Smooth muscle cell (in vitro differentiated cells): ENCODE measurements around the gene IL1RAPL2. TPM values are rescaled to one million over a fixed set of nuclear protein-coding genes. Genes with fewer than 3 reads are reported as not detected.

Experiments
- DNase-seq: peaks from one replicate; lab custom pipeline; 2025; ENCODE audit not compliant: unreplicated experiment; lab: John Stamatoyannopoulos, UW
- H2AFZ ChIP-seq: fragments of 200-600 bp; sonication (generic); 2 replicates; pipeline ENCODE4 v1.6.0; 2016; ENCODE audit warnings: antibody characterized with exemption, low read depth, mild to moderate bottlenecking
- H3F3A ChIP-seq: fragments of 200-600 bp; sonication (generic); 2 replicates; pipeline ENCODE4 v1.6.0; 2017; ENCODE audit warnings: antibody characterized with exemption, low read depth
- H3K27ac ChIP-seq: fragments of 200-600 bp; sonication (generic); 2 replicates; pipeline ENCODE4 v1.5.1; 2016; ENCODE audit warnings: low read depth, mild to moderate bottlenecking
- H3K27me3 ChIP-seq: fragments of 200-600 bp; sonication (generic); 2 replicates; pipeline ENCODE4 v1.6.1; 2016; ENCODE audit warnings: low read depth, mild to moderate bottlenecking
- H3K36me3 ChIP-seq: fragments of 200-600 bp; sonication (generic); 2 replicates; pipeline ENCODE4 v1.5.1; 2016; ENCODE audit warnings: low read depth
- H3K4me1 ChIP-seq: fragments of 200-600 bp; sonication (generic); 2 replicates; pipeline ENCODE4 v1.5.1; 2016; ENCODE audit warnings: low read depth
- H3K4me2 ChIP-seq: fragments of 200-600 bp; sonication (generic); 2 replicates; pipeline ENCODE4 v1.6.0; 2016; ENCODE audit warnings: mild to moderate bottlenecking
- H3K4me3 ChIP-seq: fragments of 200-600 bp; sonication (generic); 2 replicates; pipeline ENCODE4 v1.5.1; 2016; ENCODE audit warnings: mild to moderate bottlenecking
- H3K79me2 ChIP-seq: fragments of 200-600 bp; sonication (generic); 2 replicates; pipeline ENCODE4 v1.6.0; 2016; ENCODE audit warnings: low read depth, mild to moderate bottlenecking
- H3K9ac ChIP-seq: fragments of 200-600 bp; sonication (generic); 2 replicates; pipeline ENCODE4 v1.6.0; 2016; ENCODE audit warnings: low read depth
- H3K9me3 ChIP-seq: fragments of 200-600 bp; sonication (generic); replicated peaks from 2 replicates; pipeline ENCODE4 v1.5.1; 2016; ENCODE audit warnings: low read depth
- H4K20me1 ChIP-seq: fragments of 200-600 bp; sonication (generic); 2 replicates; pipeline ENCODE4 v1.6.0; 2016; ENCODE audit warnings: low read depth
- CTCF ChIP-seq: fragments of 200-600 bp; sonication (generic); IDR thresholded peaks from 2 replicates; pipeline ENCODE4 v1.5.1; 2017; ENCODE audit warnings: borderline replicate concordance, mild to moderate bottlenecking, antibody characterized with exemption; ENCODE audit not compliant: insufficient read depth, poor library complexity, severe bottlenecking
- WGBS: methylation state at CpG from one replicate; pipeline ENCODE4 v1.1.7; 2016; ENCODE audit warnings: low lambda C conversion rate; 5-methylcytosine and 5-hydroxymethylcytosine counted together
- polyA plus RNA-seq: library from polyadenylated mRNA; unstranded; fragments of >200 nt; fragmentation: Nextera tagmentation; extraction: Ambion mirVana; gene quantifications from 2 replicates; pipeline ENCODE4 v1.2.1, GENCODE V29; 2016
- total RNA-seq: library from RNA; depleted of rRNA; stranded (reverse); fragments of >200 nt; gene quantifications from 2 replicates; pipeline ENCODE4 v1.2.3, GENCODE V29; 2014

The IL1RAPL2 gene
- total and polyA plus RNA-seq, 2 experiments from 2014 or later = not detected

GRCh38 chrX:104712515-104712914, 146.5 kb downstream of the IL1RAPL2 start:
- DNase-seq = no peak
- 50% methylated on average over 1 of the region's 1 CpG for WGBS
- Histone ChIP-seq H3K79me2 (no peaks in the 10 kb centered on the region), H3K9me3 (no peaks in the 10 kb centered on the region), H3K4me1 (no peaks in the 10 kb centered on the region), H3K4me3 (no peak overlapping the region), H3F3A (no peaks in the 10 kb centered on the region), H3K36me3 (no peaks in the 10 kb centered on the region), H2AFZ (no peak overlapping the region), H4K20me1 (no peaks in the 10 kb centered on the region), H3K4me2 (no peak overlapping the region), H3K9ac (no peak overlapping the region), H3K27me3 (no peaks in the 10 kb centered on the region), H3K27ac (no peak overlapping the region)
- no peak for TF ChIP-seq CTCF

GRCh38 chrX:104721854-104722253, 155.9 kb downstream of the IL1RAPL2 start:
- no peak overlapping the region for H2AFZ ChIP-seq
- no peak for DNase-seq
- no peak overlapping the region for H3K9ac ChIP-seq
- no peaks in the 10 kb centered on the region for H3F3A ChIP-seq
- H3K9me3 ChIP-seq = no peaks in the 10 kb centered on the region
- no peak overlapping the region for H3K4me2 ChIP-seq
- H3K36me3 ChIP-seq = no peaks in the 10 kb centered on the region
- no peaks in the 10 kb centered on the region for H3K79me2 ChIP-seq
- 73% methylated on average over 3 of the region's 3 CpGs for WGBS
- no peak overlapping the region for H3K4me3 ChIP-seq
- no peak for TF ChIP-seq CTCF
- H4K20me1 ChIP-seq = no peaks in the 10 kb centered on the region
- H3K27me3 ChIP-seq = no peaks in the 10 kb centered on the region
- no peak overlapping the region for H3K27ac ChIP-seq
- no peaks in the 10 kb centered on the region for H3K4me1 ChIP-seq

- no peaks in the 10 kb centered on the region for H3K79me2 ChIP-seq
- no peak overlapping the region for H3K4me3 ChIP-seq
- H3K4me2 ChIP-seq = no peak overlapping the region
- DNase-seq = no peak
- no peaks in the 10 kb centered on the region for H3K27me3 ChIP-seq
- H3K9ac ChIP-seq = no peak overlapping the region
- no peaks in the 10 kb centered on the region for H3K36me3 ChIP-seq
- no peaks in the 10 kb centered on the region for H3K4me1 ChIP-seq
- no peak for TF ChIP-seq CTCF
- H3K27ac ChIP-seq = no peak overlapping the region
- WGBS = 72% methylated on average over 3 of the region's 3 CpGs
- no peaks in the 10 kb centered on the region for H3K9me3 ChIP-seq
- no peaks in the 10 kb centered on the region for H4K20me1 ChIP-seq
- no peaks in the 10 kb centered on the region for H3F3A ChIP-seq
- no peak overlapping the region for H2AFZ ChIP-seq
These were observed 162.5 kb downstream of the IL1RAPL2 start for GRCh38 chrX:104728456-104728855.

GRCh38 chrX:104742355-104742754, 176.4 kb downstream of the IL1RAPL2 start:
- Histone ChIP-seq H3K36me3 (no peaks in the 10 kb centered on the region), H3K9ac (no peak overlapping the region), H3K79me2 (no peaks in the 10 kb centered on the region), H3K27me3 (no peaks in the 10 kb centered on the region), H3K9me3 (no peaks in the 10 kb centered on the region), H3K4me3 (no peak overlapping the region), H3K4me1 (peaks cover 4% of the 10 kb centered on the region), H4K20me1 (no peaks in the 10 kb centered on the region), H2AFZ (no peak overlapping the region), H3F3A (no peaks in the 10 kb centered on the region), H3K4me2 (no peak overlapping the region), H3K27ac (no peak overlapping the region)
- DNase-seq = no peak
- no peak for TF ChIP-seq CTCF
